Measurements from ENCODE around the gene TSHZ2. TPM values are rescaled to one million over a fixed set of nuclear protein-coding genes. Genes with fewer than 3 reads are reported as not detected.

The TSHZ2 gene
- total RNA-seq, 1 donor: 3.6 TPM

GRCh38 chr20:53133628-53134027 lies 161.5 kb downstream of the TSHZ2 start:
- no peaks in the 10 kb centered on the region for H3K79me2 ChIP-seq (ENCODE audit: insufficient read depth, low read length)
- no peaks in the 10 kb centered on the region for H3K4me1 ChIP-seq (ENCODE audit: insufficient read depth, low read length)
- no peak overlapping the region for H3K27ac ChIP-seq (ENCODE audit: low read depth, low read length)
- DNase-seq (ENCODE audit: insufficient read length, low spot score, missing footprints): no peak
- H3K4me2 ChIP-seq (ENCODE audit: insufficient read depth, low read length): no peak overlapping the region
- TF ChIP-seq, protein P1, sequence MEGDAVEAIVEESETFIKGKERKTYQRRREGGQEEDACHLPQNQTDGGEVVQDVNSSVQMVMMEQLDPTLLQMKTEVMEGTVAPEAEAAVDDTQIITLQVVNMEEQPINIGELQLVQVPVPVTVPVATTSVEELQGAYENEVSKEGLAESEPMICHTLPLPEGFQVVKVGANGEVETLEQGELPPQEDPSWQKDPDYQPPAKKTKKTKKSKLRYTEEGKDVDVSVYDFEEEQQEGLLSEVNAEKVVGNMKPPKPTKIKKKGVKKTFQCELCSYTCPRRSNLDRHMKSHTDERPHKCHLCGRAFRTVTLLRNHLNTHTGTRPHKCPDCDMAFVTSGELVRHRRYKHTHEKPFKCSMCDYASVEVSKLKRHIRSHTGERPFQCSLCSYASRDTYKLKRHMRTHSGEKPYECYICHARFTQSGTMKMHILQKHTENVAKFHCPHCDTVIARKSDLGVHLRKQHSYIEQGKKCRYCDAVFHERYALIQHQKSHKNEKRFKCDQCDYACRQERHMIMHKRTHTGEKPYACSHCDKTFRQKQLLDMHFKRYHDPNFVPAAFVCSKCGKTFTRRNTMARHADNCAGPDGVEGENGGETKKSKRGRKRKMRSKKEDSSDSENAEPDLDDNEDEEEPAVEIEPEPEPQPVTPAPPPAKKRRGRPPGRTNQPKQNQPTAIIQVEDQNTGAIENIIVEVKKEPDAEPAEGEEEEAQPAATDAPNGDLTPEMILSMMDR (IDR thresholded peaks at IDR 0.05; ENCODE audit: extremely low read depth, low read depth, low read length): no peak
- H2AFZ ChIP-seq (ENCODE audit: low read length): no peak overlapping the region
- no peaks in the 10 kb centered on the region for H3K27me3 ChIP-seq (ENCODE audit: insufficient read depth, low read length)
- no peaks in the 10 kb centered on the region for H3K9me3 ChIP-seq (ENCODE audit: low read depth, low read length)
- no peaks in the 10 kb centered on the region for H4K20me1 ChIP-seq (ENCODE audit: insufficient read depth, low read length)
- H3K4me3 ChIP-seq (ENCODE audit: insufficient read depth, low read length): no peak overlapping the region
- H3K36me3 ChIP-seq (ENCODE audit: insufficient read depth, low read length): no peaks in the 10 kb centered on the region

DNA sequence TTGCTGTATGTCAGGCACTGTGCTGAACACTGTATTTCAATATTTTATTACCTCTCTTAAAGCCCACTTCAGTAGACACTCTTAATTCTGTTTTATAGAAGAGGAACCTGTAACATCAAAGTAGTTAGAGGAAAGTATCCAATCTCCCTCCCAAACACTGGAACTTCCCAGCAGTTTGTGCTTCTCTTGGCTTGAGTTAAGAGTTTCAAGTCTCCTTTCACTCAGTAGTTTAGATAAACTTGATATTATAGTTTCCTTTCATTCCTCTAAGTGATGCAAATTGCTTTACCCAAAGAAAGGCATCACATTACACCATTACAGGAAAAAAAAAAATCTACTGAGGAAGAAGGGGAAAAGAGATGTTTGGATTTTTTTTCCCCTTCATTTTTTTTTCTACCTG lies 164.3 kb downstream of the TSHZ2 start:
- no peaks in the 10 kb centered on the region for H3K4me1 ChIP-seq (ENCODE audit: insufficient read depth, low read length)
- no peaks in the 10 kb centered on the region for H3K36me3 ChIP-seq (ENCODE audit: insufficient read depth, low read length)
- H3K27ac ChIP-seq (ENCODE audit: low read depth, low read length): no peak overlapping the region
- no peak overlapping the region for H3K4me2 ChIP-seq (ENCODE audit: insufficient read depth, low read length)
- H3K79me2 ChIP-seq (ENCODE audit: insufficient read depth, low read length): no peaks in the 10 kb centered on the region
- no peak overlapping the region for H2AFZ ChIP-seq (ENCODE audit: low read length)
- TF ChIP-seq, protein P1 (IDR thresholded peaks at IDR 0.05; ENCODE audit: extremely low read depth, low read depth, low read length): no peak
- DNase-seq (ENCODE audit: insufficient read length, low spot score, missing footprints): no peak
- no peak overlapping the region for H3K4me3 ChIP-seq (ENCODE audit: insufficient read depth, low read length)
- no peaks in the 10 kb centered on the region for H3K27me3 ChIP-seq (ENCODE audit: insufficient read depth, low read length)
- no peaks in the 10 kb centered on the region for H4K20me1 ChIP-seq (ENCODE audit: insufficient read depth, low read length)
- no peaks in the 10 kb centered on the region for H3K9me3 ChIP-seq (ENCODE audit: low read depth, low read length)

DNA sequence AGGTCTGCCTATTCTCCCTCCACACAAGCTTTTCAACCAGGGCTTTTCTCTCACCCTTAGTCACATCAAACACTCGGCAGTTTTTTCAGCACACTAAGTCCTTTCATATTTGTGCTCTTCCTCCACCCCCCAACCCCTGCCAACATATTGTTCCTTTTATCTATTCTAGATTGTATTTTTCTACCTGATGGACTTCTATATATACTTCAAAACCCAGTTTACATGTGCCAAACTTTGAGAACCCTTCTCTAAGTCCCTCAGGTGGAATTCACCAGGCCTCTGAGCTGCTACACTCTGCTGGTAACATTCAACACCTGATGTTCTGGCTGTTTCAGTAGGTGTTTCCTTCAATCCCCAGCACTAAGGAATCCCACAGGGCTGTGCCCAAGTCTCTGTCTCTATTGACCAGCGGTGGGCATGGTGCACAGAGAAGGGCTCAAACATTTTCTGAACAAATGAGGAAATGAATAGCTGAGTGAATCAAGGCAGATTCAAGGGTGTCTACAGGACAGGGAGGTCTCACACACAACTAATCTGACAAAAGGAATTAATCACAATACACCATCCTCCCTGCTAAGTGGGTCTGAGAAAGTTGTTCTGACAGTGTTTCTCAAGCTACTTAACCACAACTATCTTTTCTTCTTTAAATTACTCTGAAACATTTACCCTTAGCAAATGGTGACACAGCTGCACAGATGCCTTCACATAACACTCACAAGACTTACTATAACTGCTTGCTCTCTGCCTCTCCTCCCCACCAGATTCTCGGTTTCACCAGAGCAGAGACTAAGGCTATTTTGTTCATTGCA lies 166.5 kb downstream of the TSHZ2 start:
- no peak overlapping the region for H3K27ac ChIP-seq (ENCODE audit: low read depth, low read length)
- H3K79me2 ChIP-seq (ENCODE audit: insufficient read depth, low read length): no peaks in the 10 kb centered on the region
- no peaks in the 10 kb centered on the region for H3K9me3 ChIP-seq (ENCODE audit: low read depth, low read length)
- no peaks in the 10 kb centered on the region for H4K20me1 ChIP-seq (ENCODE audit: insufficient read depth, low read length)
- TF ChIP-seq, protein P1 (IDR thresholded peaks at IDR 0.05; ENCODE audit: extremely low read depth, low read depth, low read length): no peak
- no peak overlapping the region for H3K4me2 ChIP-seq (ENCODE audit: insufficient read depth, low read length)
- H3K36me3 ChIP-seq (ENCODE audit: insufficient read depth, low read length): no peaks in the 10 kb centered on the region
- DNase-seq (ENCODE audit: insufficient read length, low spot score, missing footprints): no peak
- no peaks in the 10 kb centered on the region for H3K27me3 ChIP-seq (ENCODE audit: insufficient read depth, low read length)
- no peak overlapping the region for H3K4me3 ChIP-seq (ENCODE audit: insufficient read depth, low read length)
- H2AFZ ChIP-seq (ENCODE audit: low read length): no peak overlapping the region
- H3K4me1 ChIP-seq (ENCODE audit: insufficient read depth, low read length): no peaks in the 10 kb centered on the region

- TF ChIP-seq, protein P1 (IDR thresholded peaks at IDR 0.05; ENCODE audit: extremely low read depth, low read depth, low read length): no peak
- Histone ChIP-seq H3K9me3 (ENCODE audit: low read depth, low read length) (no peaks in the 10 kb centered on the region), H4K20me1 (ENCODE audit: insufficient read depth, low read length) (no peaks in the 10 kb centered on the region), H3K4me3 (ENCODE audit: insufficient read depth, low read length) (no peak overlapping the region), H3K36me3 (ENCODE audit: insufficient read depth, low read length) (no peaks in the 10 kb centered on the region), H2AFZ (ENCODE audit: low read length) (no peak overlapping the region), H3K79me2 (ENCODE audit: insufficient read depth, low read length) (no peaks in the 10 kb centered on the region), H3K4me1 (ENCODE audit: insufficient read depth, low read length) (no peaks in the 10 kb centered on the region), H3K4me2 (ENCODE audit: insufficient read depth, low read length) (no peak overlapping the region), H3K27ac (ENCODE audit: low read depth, low read length) (no peak overlapping the region), H3K27me3 (ENCODE audit: insufficient read depth, low read length) (no peaks in the 10 kb centered on the region)
- no peak for DNase-seq (ENCODE audit: insufficient read length, low spot score, missing footprints)
Observed at GRCh38 chr20:53141201-53142050, 169.3 kb downstream of the TSHZ2 start.
